Fibroblast of upper back skin (primary cell): ENCODE results near the gene METAP1.
"Not testable (repeated sequence)": the region's sequence is repeated elsewhere in the genome, so short reads cannot be mapped to it uniquely, and the experiment has no call there.

Source experiments
- DNase-seq: peaks from one replicate; pipeline ENCODE4 v3.0.0-alpha.2; 2013

The METAP1 gene

GRCh38 chr4:98998551-98998950, 3.0 kb downstream of the METAP1 start:
- no peak for DNase-seq

GRCh38 chr4:99002279-99002678, 6.8 kb downstream of the METAP1 start:
- no peak for DNase-seq

DNA sequence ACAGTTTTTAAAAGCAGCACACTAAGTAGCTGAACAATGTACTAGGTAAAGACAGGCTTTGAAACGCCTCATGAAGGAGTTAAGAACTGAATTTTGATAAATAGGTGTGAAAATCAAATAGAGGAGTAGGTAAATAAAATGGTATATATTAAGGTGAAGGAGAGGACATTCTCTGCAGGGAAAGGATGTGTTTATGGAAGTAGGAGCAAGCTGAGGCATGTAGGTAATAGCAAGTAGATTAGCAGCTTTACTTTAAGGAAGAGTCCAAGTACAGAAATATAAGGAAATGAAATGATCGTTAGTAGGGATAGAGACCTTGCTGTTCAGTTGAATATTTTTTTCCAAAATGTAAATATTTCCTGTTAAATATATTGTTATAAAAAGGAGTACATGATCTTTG, 12.5 kb downstream of the METAP1 start:
- no peak for DNase-seq

DNA sequence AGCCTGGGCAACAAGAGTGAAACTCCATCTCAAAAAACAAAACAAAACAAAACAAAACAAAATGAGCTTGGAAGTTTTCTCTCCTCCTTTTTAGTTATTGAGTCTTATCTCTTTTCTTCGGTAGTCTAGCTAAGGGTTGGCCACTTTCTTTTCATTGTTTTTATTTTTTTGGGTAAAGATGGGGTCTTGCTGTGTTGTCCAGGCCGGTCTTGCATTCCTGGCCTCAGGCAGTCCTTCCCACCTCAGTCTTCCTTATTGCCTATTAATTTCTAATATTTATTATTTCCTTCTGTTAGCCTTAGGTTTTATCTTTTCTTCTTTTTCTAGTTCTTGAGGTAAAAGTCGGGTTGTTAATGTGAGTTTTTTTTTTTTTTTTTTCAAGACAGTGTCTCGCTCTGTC, 16.4 kb downstream of the METAP1 start:
- DNase-seq, result no peak

DNA sequence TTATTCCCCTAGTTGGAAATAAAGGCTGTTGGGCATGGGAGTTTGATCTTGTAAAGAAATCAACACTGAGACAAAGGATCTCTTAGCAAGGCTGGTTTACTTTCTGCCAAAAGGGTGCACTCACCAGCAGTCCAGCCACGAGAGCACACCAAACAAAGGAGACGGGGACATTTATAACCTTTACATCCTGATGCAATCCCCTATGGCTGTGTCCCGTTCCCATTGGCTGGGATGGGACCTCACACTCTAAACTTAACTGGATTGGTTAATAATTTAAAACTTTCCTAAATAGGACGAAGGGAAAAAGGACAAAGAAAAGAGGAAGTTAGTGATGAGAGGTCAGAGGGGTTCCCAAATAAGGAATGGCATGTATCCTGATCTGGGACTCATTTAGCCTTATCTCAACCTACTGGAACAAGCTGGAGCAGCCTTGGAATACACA, 17.9 kb downstream of the METAP1 start:
- DNase-seq, result peak; percentile 43

- no peak for DNase-seq
These were observed 18.5 kb downstream of the METAP1 start for GRCh38 chr4:99013884-99014523.

GRCh38 chr4:99021386-99021785, 25.9 kb downstream of the METAP1 start:
- DNase-seq, result no peak

- no peak for DNase-seq
These were observed 27.0 kb downstream of the METAP1 start for GRCh38 chr4:99022566-99022965.

DNA sequence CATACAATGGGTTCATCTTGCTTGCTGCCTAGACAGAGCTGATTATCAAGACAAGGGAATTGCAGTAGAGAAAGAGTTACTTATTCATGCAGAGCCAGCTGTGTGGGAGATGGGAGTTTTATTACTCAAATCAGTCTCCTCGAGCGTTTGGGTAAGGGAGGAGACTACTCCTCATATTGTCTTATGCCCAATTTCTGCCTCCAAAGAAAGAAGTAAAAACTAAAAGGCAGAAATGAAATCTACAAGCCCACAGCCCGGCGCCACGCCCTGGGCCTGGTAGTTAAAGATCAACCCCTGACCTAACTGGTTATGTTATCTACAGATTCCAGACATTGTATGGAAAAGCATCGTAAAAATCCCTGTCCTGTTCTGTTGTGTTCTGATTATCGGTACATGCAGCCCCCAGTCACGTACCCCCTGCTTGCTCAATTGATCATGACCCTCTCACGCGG, 28.3 kb downstream of the METAP1 start:
- DNase-seq, result not testable (repeated sequence)

DNA sequence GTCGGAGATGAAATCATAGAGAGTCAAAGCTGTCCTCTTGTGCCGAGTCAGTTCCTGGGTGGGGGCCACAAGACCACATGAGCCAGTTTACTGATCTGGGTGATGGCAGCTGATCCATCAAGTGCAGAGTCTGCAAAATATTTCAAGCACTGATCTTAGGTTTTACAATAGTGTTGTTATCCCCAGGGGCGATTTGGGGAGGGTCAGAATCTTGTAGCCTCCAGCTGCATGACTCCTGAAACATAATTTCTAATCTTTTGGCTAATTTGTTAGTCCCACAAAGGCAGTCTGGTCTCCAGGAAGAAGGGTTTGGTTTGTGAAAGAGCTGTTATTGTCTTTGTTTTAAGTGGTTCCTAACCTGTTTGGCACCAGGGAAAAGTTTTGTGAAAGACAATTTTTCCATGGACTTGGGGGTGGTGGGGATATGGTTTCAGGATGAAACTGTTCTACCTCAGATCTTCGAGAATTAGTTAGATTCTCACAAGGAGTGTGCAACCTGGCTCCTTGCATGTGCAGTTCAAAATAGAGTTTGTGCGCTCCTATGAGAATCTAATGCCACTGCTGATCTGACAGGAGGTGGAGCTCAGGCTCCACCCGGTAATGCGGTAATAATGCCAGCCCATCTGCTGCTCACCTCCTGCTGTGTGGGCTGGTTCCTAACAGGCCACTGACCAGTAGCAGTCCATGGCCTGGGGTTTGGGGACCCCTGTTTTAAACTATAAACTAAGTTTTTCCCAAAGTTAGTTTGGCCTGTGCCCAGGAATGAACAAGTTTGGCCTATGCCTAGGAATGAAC, 29.2 kb downstream of the METAP1 start:
- no peak for DNase-seq

DNA sequence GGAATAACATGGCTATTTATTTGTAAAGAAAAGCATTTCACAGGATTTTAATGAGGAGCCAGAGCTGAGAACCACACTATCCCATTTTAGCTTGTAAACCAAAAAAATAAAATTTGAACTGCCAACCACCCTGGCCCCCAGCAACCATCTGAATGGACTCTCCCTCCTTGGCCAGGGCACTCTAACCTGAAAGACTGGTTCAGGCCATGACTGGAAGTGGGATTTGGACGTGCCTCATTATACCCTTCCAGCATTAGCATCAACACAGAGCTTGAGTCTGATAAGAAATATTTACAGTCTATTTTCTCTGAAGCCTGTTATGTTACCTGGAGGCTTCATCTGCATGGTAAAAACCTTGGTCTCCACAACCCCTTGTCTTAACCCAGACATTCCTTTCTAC, 30.0 kb downstream of the METAP1 start:
- DNase-seq, result no peak

DNA sequence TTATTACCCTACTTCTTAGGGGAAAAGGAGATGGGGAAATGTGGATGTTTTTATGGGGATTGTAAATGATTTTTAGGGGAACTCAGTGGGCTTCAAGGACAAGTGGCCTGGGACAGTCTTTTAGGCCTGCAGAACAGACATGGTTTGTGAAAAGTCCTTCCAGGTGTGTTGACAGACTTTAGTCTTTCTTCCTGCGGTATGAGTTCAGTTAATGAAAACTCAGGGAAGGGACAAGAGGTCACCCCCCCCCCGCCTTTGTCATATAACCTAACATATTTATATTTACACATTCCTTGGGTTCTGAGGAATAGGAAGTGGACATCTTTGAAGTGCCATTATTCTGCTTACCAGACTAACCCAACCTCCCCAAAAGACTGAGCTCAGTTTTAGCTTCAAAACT, 31.8 kb downstream of the METAP1 start:
- DNase-seq, result no peak

DNA sequence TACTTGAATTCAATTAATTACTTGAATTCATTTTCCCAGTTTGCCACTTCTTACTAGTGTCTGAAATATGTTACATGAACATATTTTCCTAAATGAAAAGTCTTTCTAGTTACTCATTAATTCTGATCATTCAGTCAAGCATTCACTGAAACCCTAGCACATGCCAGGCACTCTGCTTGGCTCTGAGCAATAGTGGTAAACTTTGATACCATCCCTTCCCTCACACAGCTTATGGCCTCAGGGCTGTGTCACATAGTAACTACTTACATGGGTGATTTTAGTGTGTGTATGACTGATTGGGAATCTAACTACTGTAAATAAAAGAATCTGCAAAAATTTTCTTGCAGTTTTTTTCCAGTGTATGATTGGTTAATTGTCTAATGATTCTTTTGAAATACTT, 32.7 kb downstream of the METAP1 start:
- DNase-seq, result peak; percentile 8

- DNase-seq, result no peak
These were observed 33.7 kb downstream of the METAP1 start for GRCh38 chr4:99029018-99029735.

DNA sequence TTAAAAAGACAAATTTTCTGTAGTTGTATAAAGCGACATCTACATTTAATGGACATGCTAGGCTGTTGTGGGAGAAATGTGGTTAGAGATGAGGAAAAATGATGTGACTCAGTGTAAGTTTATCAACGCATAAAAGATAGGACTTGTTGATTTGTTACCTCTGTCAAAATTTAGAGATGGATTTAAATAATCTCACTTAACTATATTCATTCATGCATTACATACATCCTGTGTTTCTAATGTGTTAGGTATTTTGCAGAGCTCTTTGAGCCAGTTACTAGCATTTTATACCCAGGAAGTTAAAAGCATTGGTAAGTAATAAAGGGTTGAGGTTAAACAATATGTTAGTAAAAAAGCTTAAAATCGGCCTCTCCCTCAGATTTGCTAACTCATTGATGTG, 34.3 kb downstream of the METAP1 start:
- peak; percentile 7 for DNase-seq

DNA sequence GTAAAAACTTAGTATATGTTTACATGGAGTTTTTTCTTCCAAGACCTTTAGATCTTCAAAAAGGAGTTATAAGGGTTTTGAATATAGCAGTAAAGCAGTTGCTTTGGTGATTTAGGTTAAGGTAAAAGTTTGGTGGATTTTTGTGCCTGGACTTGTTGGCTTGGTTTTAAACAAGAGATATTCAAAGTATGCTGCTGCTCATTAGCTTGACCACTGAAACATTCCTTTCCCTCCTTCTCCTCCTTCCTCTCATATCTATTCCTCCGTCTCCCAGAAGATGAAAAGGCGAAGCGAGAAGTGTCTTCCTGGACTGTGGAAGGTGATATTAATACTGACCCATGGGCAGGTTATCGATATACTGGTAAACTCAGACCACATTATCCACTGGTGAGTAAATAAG, 38.4 kb downstream of the METAP1 start:
- DNase-seq, result peak; percentile 38

GRCh38 chr4:99038213-99038612, 42.7 kb downstream of the METAP1 start:
- DNase-seq, result no peak

- no peak for DNase-seq
These were observed 47.8 kb downstream of the METAP1 start for GRCh38 chr4:99043346-99043745.

DNA sequence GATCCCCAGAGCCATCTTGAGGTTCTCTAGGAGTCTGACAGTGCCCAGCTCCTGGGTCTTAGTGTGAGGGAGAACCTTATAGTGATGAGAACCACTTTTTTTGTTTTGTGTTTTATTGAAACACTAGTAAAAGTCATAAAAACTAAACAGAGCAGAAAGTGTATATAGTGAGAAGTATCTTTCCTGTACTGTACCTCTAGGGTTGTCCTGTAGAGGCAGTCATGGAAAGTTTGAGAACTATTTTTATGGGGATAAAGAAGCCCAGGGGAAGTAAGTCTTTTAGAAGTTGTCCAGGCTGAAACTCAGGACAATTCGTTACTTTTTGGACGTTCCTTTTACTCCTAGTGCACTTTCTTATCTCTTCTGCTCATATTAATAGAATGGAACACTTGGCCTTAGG, 52.2 kb downstream of the METAP1 start:
- no peak for DNase-seq

DNA sequence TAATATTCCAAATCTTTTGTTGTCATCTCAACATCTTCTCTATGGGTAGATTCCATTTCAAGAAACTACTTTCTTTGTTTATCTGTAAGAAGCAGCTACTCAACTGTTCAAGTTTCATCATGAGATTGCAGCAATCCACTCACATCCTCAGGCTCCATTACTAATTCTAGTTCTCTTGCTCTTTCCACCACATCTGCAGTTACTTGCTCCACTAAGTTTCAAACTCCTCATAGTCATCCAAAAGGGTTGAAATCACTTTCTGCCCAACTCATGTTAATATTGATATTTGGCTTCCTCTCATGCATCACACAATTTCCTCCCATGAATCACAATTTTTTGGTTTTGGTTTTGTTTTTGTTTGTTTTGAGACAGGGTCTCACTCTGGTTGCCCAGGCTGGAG, 57.4 kb downstream of the METAP1 start:
- DNase-seq, result no peak

DNA sequence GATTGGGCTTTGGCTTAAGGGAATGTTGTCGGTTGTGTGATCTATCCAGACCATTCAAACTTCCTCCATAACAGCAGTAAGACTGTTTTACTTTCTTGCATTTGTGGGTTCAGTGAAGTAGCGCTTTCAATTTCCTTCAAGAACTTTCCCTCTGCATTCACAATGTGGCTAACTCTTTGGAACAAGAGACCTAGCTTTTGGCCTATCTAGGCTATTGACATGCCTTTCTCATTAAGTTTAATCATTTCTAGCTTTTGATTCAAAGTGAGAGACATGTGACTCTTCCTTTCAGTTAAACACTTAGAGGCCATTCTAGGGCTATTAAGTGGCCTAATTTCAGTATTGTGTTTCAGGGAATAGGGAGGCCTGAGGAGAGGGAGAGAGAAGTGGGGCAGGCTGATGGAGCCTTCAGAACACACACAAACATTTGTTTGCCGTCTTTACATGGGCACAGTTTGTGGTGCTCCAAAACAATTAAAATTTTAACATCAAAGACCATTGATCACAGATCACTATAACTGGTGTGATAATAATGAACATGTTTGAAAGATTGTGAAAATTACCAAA, 59.0 kb downstream of the METAP1 start:
- DNase-seq, result no peak

- no peak for DNase-seq
These were observed 62.7 kb downstream of the METAP1 start for GRCh38 chr4:99058228-99058627.

DNA sequence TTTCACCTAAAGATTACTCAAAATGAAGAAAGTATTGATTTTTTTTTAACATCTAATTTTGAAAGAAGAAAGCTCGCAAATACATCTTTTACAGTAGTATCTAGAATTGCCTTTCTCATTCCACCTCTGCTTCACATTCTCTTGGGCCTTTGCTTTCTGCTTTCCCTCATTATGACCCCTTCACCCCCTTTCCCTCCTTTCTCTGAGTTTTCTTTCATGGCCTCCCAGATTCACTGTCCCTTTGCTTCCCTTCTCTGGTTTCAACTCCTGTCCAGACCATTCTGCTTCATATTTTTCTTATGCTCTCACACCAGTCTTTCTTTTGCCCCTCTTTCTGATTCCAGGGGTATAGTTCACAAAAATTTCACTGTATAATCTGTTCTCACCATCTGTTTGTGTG, 64.0 kb downstream of the METAP1 start:
- no peak for DNase-seq
